ENCODE data around the gene IER5L. TPM values are rescaled to one million over a fixed set of nuclear protein-coding genes. Genes with fewer than 3 reads are reported as not detected.

Gene IER5L
- total and polyA plus RNA-seq, 2 donors (not counting 3 experiments of a cell fraction or from before 2014, with no cell fraction given) = 5.3 to 12.3 TPM

GRCh38 chr9:129174724-129175514, 3.1 kb downstream of the IER5L start:
- H3K9me1 ChIP-seq (replicated peaks; ENCODE audit: control insufficient read depth, extremely low read depth, insufficient read depth, low read length) = no peaks in the 10 kb centered on the region
- no peak for TF ChIP-seq FOS (IDR thresholded peaks at IDR 0.05; ENCODE audit: borderline replicate concordance, insufficient read depth, low read length)
- no peak for TF ChIP-seq JUN (IDR thresholded peaks at IDR 0.05; ENCODE audit: borderline replicate concordance, insufficient read depth, insufficient read length, low read depth)
- no peak for TF ChIP-seq MAX (IDR thresholded peaks at IDR 0.05; ENCODE audit: insufficient read depth, insufficient read length)
- TF ChIP-seq MYC (IDR thresholded peaks at IDR 0.05; ENCODE audit: low read depth, low read length) = no peak
- TF ChIP-seq POLR2A (IDR thresholded peaks at IDR 0.05; ENCODE audit: low read depth, low read length) = no peak
- no peak for TF ChIP-seq GATA2 (IDR thresholded peaks at IDR 0.05; ENCODE audit: insufficient read depth, insufficient read length, low read depth, low read length)
- no peak for TF ChIP-seq EZH2 (IDR thresholded peaks at IDR 0.05; ENCODE audit: borderline replicate concordance, low read depth, low read length, severe bottlenecking)
- TF ChIP-seq POLR2AphosphoS5 (IDR thresholded peaks at IDR 0.05; ENCODE audit: insufficient read depth, low read depth, low read length) = peak; percentile 25
- TF ChIP-seq CTCF (IDR thresholded peaks at IDR 0.05; ENCODE audit: extremely low read depth in 1 of 2, insufficient read depth in 1 of 2, low read depth in 1 of 2, low read length in 2 of 2) = peak in 1 of 2 donors; percentile 7
- ChIA-PET CTCF (interaction anchor here (0.7 to 9.3 kb wide), 44 partner anchors 9 to 552 kb away, joined by 3 to 287 read pairs (median 4); partner anchors contain the start of genes C9orf50 and NTMT1), POLR2A (interaction anchor here (0.5 to 5.6 kb wide), 7 partner anchors 24 to 623 kb away, joined by 3 to 39 read pairs (median 4); no protein-coding TSS in a partner anchor)
- H3K4me1 ChIP-seq (ENCODE audit: control insufficient read depth, extremely low read depth, insufficient read depth, low read length) = peaks cover 28% of the 10 kb centered on the region
- no peaks in the 10 kb centered on the region for H3K36me3 ChIP-seq (ENCODE audit: control insufficient read depth in 2 of 2, extremely low read depth in 1 of 2, insufficient read depth in 2 of 2, low read length in 2 of 2)
- H3K4me2 ChIP-seq (ENCODE audit: insufficient read depth, low read length) = peak overlapping the region; percentile 68
- no peaks in the 10 kb centered on the region for H3K9me3 ChIP-seq (replicated peaks; ENCODE audit: control insufficient read depth, insufficient read depth, low read length)
- H3K9ac ChIP-seq (replicated peaks; ENCODE audit: extremely low read depth, insufficient read depth, low read length) = peak overlapping the region; percentile 79
- intact Hi-C loops (cut with micrococcal nuclease) (loop anchor here (1.0 to 5.0 kb wide), 10 partner anchors 32 to 449 kb away; no protein-coding TSS in a partner anchor), dilution Hi-C loops (cut with MboI; ENCODE audit: extremely low pct_ligation_motif_present, low sequenced_read_pairs) (no loop called here)
- FAIRE-seq (peak; percentile 87), DNase-seq (ENCODE audit: low read depth, low spot score) (peak; percentile 81)
- peaks cover 13% of the 10 kb centered on the region for H3K79me2 ChIP-seq (ENCODE audit: control insufficient read depth, insufficient read depth, low read length)
- no peaks in the 10 kb centered on the region for H4K20me1 ChIP-seq (replicated peaks; ENCODE audit: control insufficient read depth, extremely low read depth, insufficient read depth, low read length)
- no TSS peak for BruUV-seq (replicated peaks)
- peak overlapping the region; percentile 91 for H3K27ac ChIP-seq (ENCODE audit: insufficient read depth, low read depth, low read length)
- peak overlapping the region; percentile 29 for H2AFZ ChIP-seq (ENCODE audit: low read depth, low read length)
- no peaks in the 10 kb centered on the region for H3K27me3 ChIP-seq (ENCODE audit: control insufficient read depth in 2 of 2, insufficient read depth in 2 of 2, low read length in 2 of 2)
- peak overlapping the region; percentile 67 to 79 (median 74) for H3K4me3 ChIP-seq (replicated peaks in 1 of 3; ENCODE audit: insufficient read depth in 1 of 3, low read depth in 1 of 3, low read length in 3 of 3)

All from endothelial cell of umbilical vein (primary cell).